B cell (primary cell): ENCODE measurements around the gene SLC10A2. TPM values are rescaled to one million over a fixed set of nuclear protein-coding genes. Genes with fewer than 3 reads are reported as not detected.

Experiments
- ATAC-seq: fragments of 200-7000 bp; cut with Tn5 transposase; one replicate; pipeline ENCODE4 v1.10.0; 2021; ENCODE audit warnings: low read depth, mild to moderate bottlenecking, moderate number of reproducible peaks, moderate library complexity
- CTCF ChIA-PET: fragments of 350-600 bp; sonication (Branson Sonifier 250); formaldehyde crosslinking; loops from one replicate; lab custom pipeline; 2021; ENCODE audit warnings: antibody characterized with exemption, inconsistent platforms; lab: Charles Lee
- POLR2A ChIA-PET: fragments of 350-600 bp; sonication (Branson Sonifier 250); formaldehyde crosslinking; loops from one replicate; lab custom pipeline; 2021; ENCODE audit warnings: antibody characterized with exemption; lab: Charles Lee
- DNase-seq: peaks from one replicate; pipeline ENCODE4 v3.0.0; 2013
- H2AFZ ChIP-seq: 2 replicates; pipeline ENCODE4 v1.6.1; 2012; ENCODE audit warnings: mild to moderate bottlenecking, low read depth, low read length; ENCODE audit not compliant: insufficient read depth, poor library complexity, severe bottlenecking
- H3K27ac ChIP-seq, 2 donors: 1 replicate in 1 of 2; 2 replicates in 1 of 2; pipeline ENCODE4 v1.5.1; 2012 to 2013; ENCODE audit warnings: low read length in 2 of 2, mild to moderate bottlenecking in 2 of 2, moderate library complexity in 1 of 2
- H3K27me3 ChIP-seq, 4 experiments: fragments of 200-600 bp in 1 of 4; sonication (generic) in 1 of 4; replicated peaks in 1 of 4; 1 replicate in 2 of 4; 2 replicates in 2 of 4; pipeline versions ENCODE4 v1.6.1 to v1.7.0; 2013 to 2016; ENCODE audit warnings: low read length in 3 of 4, mild to moderate bottlenecking in 2 of 4, mixed read lengths in 1 of 4, moderate library complexity in 1 of 4; ENCODE audit not compliant: insufficient read depth in 4 of 4, control insufficient read depth in 3 of 4; ENCODE audit errors: control extremely low read depth in 1 of 4
- H3K36me3 ChIP-seq, 2 experiments: replicated peaks in 1 of 2; 1 replicate in 1 of 2; 2 replicates in 1 of 2; pipeline versions ENCODE4 v1.6.1 to v1.7.1; 2013; ENCODE audit warnings: low read length in 1 of 2; ENCODE audit not compliant: insufficient read depth in 2 of 2, control insufficient read depth in 1 of 2; ENCODE audit errors: control extremely low read depth in 1 of 2, extremely low read depth in 1 of 2
- H3K4me1 ChIP-seq, 2 donors: fragments of 200-600 bp in 1 of 2; sonication (generic) in 1 of 2; 1 replicate in 1 of 2; 2 replicates in 1 of 2; pipeline versions ENCODE4 v1.5.1 to v1.6.1; 2013 to 2017; ENCODE audit warnings: low read length in 2 of 2; ENCODE audit not compliant: control insufficient read depth in 2 of 2, insufficient read depth in 2 of 2
- H3K4me2 ChIP-seq: replicated peaks from 2 replicates; pipeline ENCODE3; 2012; ENCODE audit warnings: mild to moderate bottlenecking, low read depth, low read length; ENCODE audit not compliant: poor library complexity, severe bottlenecking
- H3K4me3 ChIP-seq, 5 experiments: fragments of 200-600 bp in 1 of 5; sonication (generic) in 1 of 5; 1 replicate in 3 of 5; 2 replicates in 2 of 5; pipeline versions ENCODE4 v1.5.1 to v1.7.0; 2011 to 2016; ENCODE audit warnings: low read length in 4 of 5, mild to moderate bottlenecking in 4 of 5, low read depth in 2 of 5, control low read depth in 1 of 5, moderate library complexity in 1 of 5; ENCODE audit not compliant: insufficient read depth in 1 of 5; ENCODE audit errors: control extremely low read depth in 1 of 5, extremely low read depth in 1 of 5
- H3K79me2 ChIP-seq: fragments of 200-600 bp; sonication (generic); one replicate; pipeline ENCODE4 v1.6.0; 2016; ENCODE audit warnings: low read length; ENCODE audit not compliant: control insufficient read depth, insufficient read depth
- H3K9ac ChIP-seq: fragments of 200-600 bp; sonication (generic); 2 replicates; pipeline ENCODE4 v1.6.1; 2017; ENCODE audit warnings: mild to moderate bottlenecking, low read length, moderate library complexity
- H3K9me3 ChIP-seq, 3 donors: one replicate each; pipeline versions ENCODE4 v1.6.1 to v1.7.1; 2013; ENCODE audit warnings: low read length in 2 of 3; ENCODE audit not compliant: control insufficient read depth in 2 of 3, insufficient read depth in 1 of 3; ENCODE audit errors: control extremely low read depth in 1 of 3
- H4K20me1 ChIP-seq: 2 replicates; pipeline ENCODE4 v1.6.0; 2012; ENCODE audit warnings: mild to moderate bottlenecking, low read length; ENCODE audit not compliant: insufficient read depth, control insufficient read depth, poor library complexity, severe bottlenecking
- H3K27ac Mint-ChIP-seq: one replicate; pipeline ENCODE4 v1.8.0; 2021; ENCODE audit warnings: mixed read lengths
- H3K27me3 Mint-ChIP-seq: one replicate; pipeline ENCODE4 v1.8.0; 2021; ENCODE audit warnings: mixed read lengths
- H3K4me1 Mint-ChIP-seq: one replicate; pipeline ENCODE4 v1.8.0; 2021; ENCODE audit warnings: mixed read lengths
- H3K4me3 Mint-ChIP-seq: one replicate; pipeline ENCODE4 v1.8.0; 2021; ENCODE audit warnings: mixed read lengths
- H3K9me3 Mint-ChIP-seq: one replicate; pipeline ENCODE4 v1.8.0; 2022; ENCODE audit warnings: mixed read lengths; ENCODE audit not compliant: insufficient read depth
- CTCF ChIP-seq: fragments of 200-600 bp; IDR thresholded peaks from one replicate; pipeline ENCODE4 v1.8.0; 2022; ENCODE audit warnings: antibody characterized with exemption, mild to moderate bottlenecking
- EZH2 ChIP-seq: IDR thresholded peaks from 2 replicates; pipeline ENCODE4 v1.6.1; 2012; ENCODE audit warnings: borderline replicate concordance, low read depth, mild to moderate bottlenecking, moderate library complexity, low read length; ENCODE audit not compliant: insufficient read depth, poor library complexity, severe bottlenecking
- WGBS: methylation state at CpG from one replicate; pipeline ENCODE4 v1.1.5; 2013; ENCODE audit warnings: missing lambda C conversion rate; ENCODE audit not compliant: insufficient coverage; 5-methylcytosine and 5-hydroxymethylcytosine counted together
- intact Hi-C: fragments of 100-400 bp; cut with micrococcal nuclease; formaldehyde crosslinking; loops from one replicate; pipeline ENCODE4 v1.10.0; 2022
- polyA plus RNA-seq: library from polyadenylated mRNA; depleted of rRNA; stranded (reverse); fragments of >200 nt; gene quantifications from 2 replicates; pipeline ENCODE4 v1.2.3, GENCODE V29; 2012
- total RNA-seq, 2 donors: library from RNA; stranded (reverse); fragments of 120-200 nt in 1 of 2; gene quantifications; 1 replicate in 1 of 2; 2 replicates in 1 of 2; pipeline versions ENCODE4 v1.2.3 to v1.2.4, GENCODE V29; 2013 to 2022

SLC10A2 gene
- total and polyA plus RNA-seq, 2 donors (not counting 1 experiment from before 2014, with no cell fraction given): not detected

- Mint-ChIP-seq H3K4me3 (no peak overlapping the region), H3K27me3 (no peaks in the 10 kb centered on the region), H3K27ac (no peak overlapping the region), H3K4me1 (peaks cover 25% of the 10 kb centered on the region), H3K9me3 (no peaks in the 10 kb centered on the region)
- intact Hi-C loops: no loop called here
- Histone ChIP-seq H3K27ac (no peak overlapping the region), H4K20me1 (no peaks in the 10 kb centered on the region), H3K9ac (no peak overlapping the region), H3K79me2 (no peaks in the 10 kb centered on the region), H3K9me3 (peaks cover 0 to 3% (median 0%) of the 10 kb centered on the region in 3 donors), H3K4me1 (peaks cover 34 to 35% of the 10 kb centered on the region in 2 donors), H3K4me3 (no peak overlapping the region), H3K4me2 (no peak overlapping the region), H3K27me3 (no peaks in the 10 kb centered on the region), H3K36me3 (no peaks in the 10 kb centered on the region), H2AFZ (no peak overlapping the region)
- TF ChIP-seq CTCF (no peak), EZH2 (no peak)
- DNase-seq (no peak), ATAC-seq (no peak)
- POLR2A ChIA-PET: no interaction called here
- CTCF ChIA-PET: no interaction called here
- WGBS: no CpG with 5 or more reads among the region's 1 CpG
Observed at GRCh38 chr13:103036268-103036667, 29.9 kb downstream of the SLC10A2 start.

- Histone ChIP-seq H3K36me3 (no peaks in the 10 kb centered on the region), H3K4me2 (peak overlapping the region; percentile 45), H3K27me3 (no peaks in the 10 kb centered on the region), H3K27ac (peak overlapping the region in 1 of 2 donors; percentile 12), H2AFZ (no peak overlapping the region), H4K20me1 (no peaks in the 10 kb centered on the region), H3K79me2 (no peaks in the 10 kb centered on the region), H3K9me3 (peaks cover 0 to 11% (median 0%) of the 10 kb centered on the region in 3 donors), H3K4me3 (no peak overlapping the region), H3K9ac (no peak overlapping the region), H3K4me1 (peaks cover 52 to 53% of the 10 kb centered on the region in 2 donors)
- POLR2A ChIA-PET: no interaction called here
- no CpG with 5 or more reads among the region's 2 CpGs for WGBS
- CTCF ChIA-PET: interaction anchor here (0.6 kb wide), 1 partner anchor 26 kb away, joined by 4 read pairs; no protein-coding TSS in a partner anchor
- intact Hi-C loops: no loop called here
- peaks cover 41% of the 10 kb centered on the region for H3K4me1 Mint-ChIP-seq
- no peaks in the 10 kb centered on the region for H3K27me3 Mint-ChIP-seq
- H3K27ac Mint-ChIP-seq: peak overlapping the region; percentile 28
- ATAC-seq: no peak
- DNase-seq: peak; percentile 26
- H3K4me3 Mint-ChIP-seq: peak overlapping the region; percentile 48
- no peaks in the 10 kb centered on the region for H3K9me3 Mint-ChIP-seq
- TF ChIP-seq CTCF (no peak), EZH2 (no peak)
Observed at GRCh38 chr13:103033999-103034398, 32.2 kb downstream of the SLC10A2 start.
